Fibroblast of lung (primary cell): ENCODE results near the gene MRPL57. TPM values are rescaled to one million over a fixed set of nuclear protein-coding genes. Genes with fewer than 3 reads are reported as not detected.
A peak's percentile ranks its signal among the peaks of the same experiment; 100 is the strongest.
"Not testable (repeated sequence)": the region's sequence is repeated elsewhere in the genome, so short reads cannot be mapped to it uniquely, and the experiment has no call there.

Experiments used
- DNase-seq, 2 donors: peaks; one replicate each; pipeline versions ENCODE4 v3.0.0 to v3.0.0-alpha.2; 2010; ENCODE audit warnings: low read depth in 2 of 2
- H2AFZ ChIP-seq: 2 replicates; pipeline ENCODE4 v1.5.1; 2012; ENCODE audit warnings: low read length, control low read depth, inconsistent platforms
- H3K27ac ChIP-seq: 2 replicates; pipeline ENCODE4 v1.5.1; 2011; ENCODE audit warnings: low read length, control low read depth; ENCODE audit not compliant: insufficient read depth
- H3K27me3 ChIP-seq: 2 replicates; pipeline ENCODE4 v1.5.1; 2011; ENCODE audit warnings: mild to moderate bottlenecking, low read length; ENCODE audit not compliant: control insufficient read depth, insufficient read depth
- H3K36me3 ChIP-seq: 2 replicates; pipeline ENCODE4 v1.5.1; 2011; ENCODE audit warnings: low read length; ENCODE audit not compliant: control insufficient read depth, insufficient read depth
- H3K4me1 ChIP-seq: 2 replicates; pipeline ENCODE4 v1.5.1; 2011; ENCODE audit warnings: low read length; ENCODE audit not compliant: control insufficient read depth, insufficient read depth; ENCODE audit errors: extremely low read depth
- H3K4me2 ChIP-seq: 2 replicates; pipeline ENCODE4 v1.5.1; 2011; ENCODE audit warnings: low read length, control low read depth; ENCODE audit not compliant: insufficient read depth; ENCODE audit errors: extremely low read depth
- H3K4me3 ChIP-seq, 4 experiments: fragments of 200-600 bp in 1 of 4; sonication (generic) in 1 of 4; replicated peaks in 1 of 4; 2 replicates each; pipeline ENCODE4 v1.5.1; 2011 to 2016; ENCODE audit warnings: low read length in 4 of 4, low read depth in 3 of 4, mild to moderate bottlenecking in 3 of 4, control low read depth in 2 of 4, inconsistent platforms in 1 of 4, mixed read lengths in 1 of 4; ENCODE audit not compliant: insufficient read depth in 1 of 4; ENCODE audit errors: control extremely low read depth in 1 of 4
- H3K79me2 ChIP-seq: 2 replicates; pipeline ENCODE4 v1.5.1; 2012; ENCODE audit warnings: mild to moderate bottlenecking, low read length, inconsistent platforms; ENCODE audit not compliant: control insufficient read depth, insufficient read depth
- H3K9ac ChIP-seq: 2 replicates; pipeline ENCODE4 v1.5.1; 2011; ENCODE audit warnings: mild to moderate bottlenecking, low read length, control low read depth; ENCODE audit not compliant: insufficient read depth
- H3K9me3 ChIP-seq: 2 replicates; pipeline ENCODE4 v1.5.1; 2012; ENCODE audit warnings: low read depth, low read length; ENCODE audit not compliant: control insufficient read depth, insufficient read depth
- H4K20me1 ChIP-seq: 2 replicates; pipeline ENCODE4 v1.5.1; 2011; ENCODE audit warnings: low read length; ENCODE audit not compliant: control insufficient read depth, insufficient read depth; ENCODE audit errors: extremely low read depth
- CTCF ChIP-seq, 2 donors: IDR thresholded peaks in 1 of 2; conservative IDR thresholded peaks in 1 of 2; 1 replicate in 1 of 2; 2 replicates in 1 of 2; pipeline ENCODE4 v1.5.1; 2011 to 2012; ENCODE audit warnings: low read length in 2 of 2, control low read depth in 1 of 2, inconsistent platforms in 1 of 2, low read depth in 1 of 2, mild to moderate bottlenecking in 1 of 2
- EZH2 ChIP-seq: IDR thresholded peaks from 2 replicates; pipeline ENCODE4 v1.5.1; 2012; ENCODE audit warnings: low read length, control low read depth, mild to moderate bottlenecking; ENCODE audit errors: missing control alignments
- polyA plus RNA-seq, 2 donors: library from polyadenylated mRNA; depleted of rRNA in 1 of 2; stranded (reverse) in 1 of 2; unstranded in 1 of 2; fragments of >200 nt; gene quantifications; 2 replicates each; pipeline ENCODE4 v1.2.1, GENCODE V29; 2011 to 2012; ENCODE audit warnings: missing spikeins in 1 of 2
- total RNA-seq: library from RNA; depleted of rRNA; stranded (reverse); fragments of >200 nt; gene quantifications from 2 replicates; pipeline ENCODE4 v1.2.1, GENCODE V29; 2014

The MRPL57 gene
- total and polyA plus RNA-seq, 2 donors (not counting 1 experiment from before 2014, with no cell fraction given) = 8.9 to 29.4 TPM

- H3K79me2 ChIP-seq = no peaks in the 10 kb centered on the region
- peaks cover 3% of the 10 kb centered on the region for H3K27me3 ChIP-seq
- no peaks in the 10 kb centered on the region for H3K4me1 ChIP-seq
- no peaks in the 10 kb centered on the region for H4K20me1 ChIP-seq
- no peak overlapping the region for H2AFZ ChIP-seq
- no peaks in the 10 kb centered on the region for H3K9me3 ChIP-seq
- no peaks in the 10 kb centered on the region for H3K36me3 ChIP-seq
- no peak overlapping the region for H3K9ac ChIP-seq
- H3K27ac ChIP-seq = no peak overlapping the region
- TF ChIP-seq CTCF (conservative IDR thresholded peaks at IDR 0.05 in 1 of 2, IDR thresholded peaks at IDR 0.05 in 1 of 2; ENCODE audit: low read depth in 1 of 2, low read length in 2 of 2) (no peak), EZH2 (no peak)
- no peak for DNase-seq
- no peak overlapping the region for H3K4me3 ChIP-seq
- H3K4me2 ChIP-seq = no peak overlapping the region
Observed at GRCh38 chr13:21212138-21212775, 35.8 kb downstream of the MRPL57 start.

GRCh38 chr13:21215419-21215818, 39.0 kb downstream of the MRPL57 start:
- H3K79me2 ChIP-seq, H3K9ac ChIP-seq, H3K27ac ChIP-seq, H3K4me1 ChIP-seq, H3K27me3 ChIP-seq, DNase-seq, H4K20me1 ChIP-seq, H3K36me3 ChIP-seq, H2AFZ ChIP-seq, H3K4me2 ChIP-seq, H3K4me3 ChIP-seq, H3K9me3 ChIP-seq: not testable (repeated sequence)

GRCh38 chr13:21216332-21216731, 39.9 kb downstream of the MRPL57 start:
- Histone ChIP-seq H3K27me3 (peaks cover 3% of the 10 kb centered on the region), H4K20me1 (no peaks in the 10 kb centered on the region), H3K4me1 (no peaks in the 10 kb centered on the region), H3K79me2 (no peaks in the 10 kb centered on the region), H3K4me2 (no peak overlapping the region), H3K4me3 (peak overlapping the region in 1 of 4 experiments; percentile 20), H3K27ac (no peak overlapping the region), H3K9me3 (no peaks in the 10 kb centered on the region), H3K36me3 (no peaks in the 10 kb centered on the region), H3K9ac (no peak overlapping the region), H2AFZ (peak overlapping the region; percentile 35)
- no peak for DNase-seq
- TF ChIP-seq EZH2 (no peak), CTCF (conservative IDR thresholded peaks at IDR 0.05 in 1 of 2, IDR thresholded peaks at IDR 0.05 in 1 of 2; ENCODE audit: low read depth in 1 of 2, low read length in 2 of 2) (no peak)
